Subcutaneous adipose tissue (tissue), 4 donors: ENCODE results near the gene TBC1D17. TPM values are rescaled to one million over a fixed set of nuclear protein-coding genes. Genes with fewer than 3 reads are reported as not detected.

ENCODE experiments used
- total RNA-seq, 4 donors: library from RNA; depleted of rRNA; stranded (reverse); fragments of >200 nt; gene quantifications; one replicate each; pipeline ENCODE4 v1.1.0, GENCODE V29; 2016
- TF ChIP-seq, protein P1 (sequence below): fragments of 450-650 bp; IDR thresholded peaks from one replicate; pipeline ENCODE4 v1.5.1; 2016; ENCODE audit warnings: low read depth, mild to moderate bottlenecking, control low read depth, antibody characterized with exemption, moderate library complexity

Gene TBC1D17
- total RNA-seq, 4 donors from 2014 or later, result 19.2 to 60.8 (median 29.1) TPM

DNA sequence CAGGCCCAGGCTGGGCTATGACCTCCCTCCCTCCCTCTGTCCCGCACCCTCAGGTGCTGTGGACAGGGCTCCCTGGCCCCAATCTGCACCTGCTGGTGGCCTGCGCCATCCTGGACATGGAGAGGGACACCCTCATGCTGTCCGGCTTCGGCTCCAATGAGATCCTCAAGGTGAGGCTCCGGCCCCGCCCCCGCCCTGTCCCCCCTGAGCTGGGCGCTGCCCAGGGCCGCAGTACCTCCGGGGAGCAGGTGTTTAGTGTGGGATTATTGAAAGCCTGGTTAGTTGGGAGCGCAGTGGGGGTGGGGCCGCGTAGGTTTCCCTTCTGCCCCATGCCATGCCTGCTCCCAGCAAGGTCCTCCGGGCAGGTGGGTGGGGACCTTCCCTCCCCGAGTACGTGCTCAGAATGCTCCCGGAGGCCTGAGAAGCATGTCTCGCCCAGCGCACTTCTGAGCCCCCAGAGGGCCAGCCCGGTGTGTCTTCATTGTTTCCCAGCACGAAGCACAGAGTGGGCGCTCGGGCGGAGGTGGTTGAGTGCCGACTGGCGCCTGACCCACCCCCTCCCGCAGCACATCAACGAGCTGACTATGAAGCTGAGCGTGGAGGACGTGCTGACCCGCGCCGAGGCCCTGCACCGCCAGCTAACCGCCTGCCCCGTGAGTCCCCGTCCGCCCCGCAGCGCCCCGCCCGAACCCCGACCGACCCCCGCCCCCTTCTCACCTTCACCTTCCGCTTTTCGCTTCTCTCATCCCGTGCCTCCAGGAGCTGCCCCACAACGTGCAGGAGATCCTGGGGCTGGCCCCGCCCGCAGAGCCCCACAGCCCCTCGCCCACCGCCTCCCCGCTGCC is 10.4 kb downstream of the TBC1D17 start:
- TF ChIP-seq, protein P1, sequence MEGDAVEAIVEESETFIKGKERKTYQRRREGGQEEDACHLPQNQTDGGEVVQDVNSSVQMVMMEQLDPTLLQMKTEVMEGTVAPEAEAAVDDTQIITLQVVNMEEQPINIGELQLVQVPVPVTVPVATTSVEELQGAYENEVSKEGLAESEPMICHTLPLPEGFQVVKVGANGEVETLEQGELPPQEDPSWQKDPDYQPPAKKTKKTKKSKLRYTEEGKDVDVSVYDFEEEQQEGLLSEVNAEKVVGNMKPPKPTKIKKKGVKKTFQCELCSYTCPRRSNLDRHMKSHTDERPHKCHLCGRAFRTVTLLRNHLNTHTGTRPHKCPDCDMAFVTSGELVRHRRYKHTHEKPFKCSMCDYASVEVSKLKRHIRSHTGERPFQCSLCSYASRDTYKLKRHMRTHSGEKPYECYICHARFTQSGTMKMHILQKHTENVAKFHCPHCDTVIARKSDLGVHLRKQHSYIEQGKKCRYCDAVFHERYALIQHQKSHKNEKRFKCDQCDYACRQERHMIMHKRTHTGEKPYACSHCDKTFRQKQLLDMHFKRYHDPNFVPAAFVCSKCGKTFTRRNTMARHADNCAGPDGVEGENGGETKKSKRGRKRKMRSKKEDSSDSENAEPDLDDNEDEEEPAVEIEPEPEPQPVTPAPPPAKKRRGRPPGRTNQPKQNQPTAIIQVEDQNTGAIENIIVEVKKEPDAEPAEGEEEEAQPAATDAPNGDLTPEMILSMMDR, result no peak

DNA sequence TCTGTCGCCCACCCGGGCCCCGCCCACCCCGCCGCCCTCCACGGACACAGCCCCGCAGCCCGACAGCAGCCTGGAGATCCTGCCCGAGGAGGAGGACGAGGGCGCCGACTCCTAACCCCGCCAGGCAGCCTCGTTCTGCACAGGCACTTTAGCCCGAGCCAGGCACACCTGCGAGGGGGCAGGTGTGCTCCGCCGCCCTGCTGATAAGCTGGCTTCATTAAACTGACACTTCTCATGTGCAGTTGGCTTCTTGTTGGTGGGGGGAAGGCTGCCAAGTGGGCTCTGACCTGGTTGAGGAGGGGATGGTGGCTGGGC is 11.0 kb downstream of the TBC1D17 start:
- TF ChIP-seq, protein P1, result no peak

DNA sequence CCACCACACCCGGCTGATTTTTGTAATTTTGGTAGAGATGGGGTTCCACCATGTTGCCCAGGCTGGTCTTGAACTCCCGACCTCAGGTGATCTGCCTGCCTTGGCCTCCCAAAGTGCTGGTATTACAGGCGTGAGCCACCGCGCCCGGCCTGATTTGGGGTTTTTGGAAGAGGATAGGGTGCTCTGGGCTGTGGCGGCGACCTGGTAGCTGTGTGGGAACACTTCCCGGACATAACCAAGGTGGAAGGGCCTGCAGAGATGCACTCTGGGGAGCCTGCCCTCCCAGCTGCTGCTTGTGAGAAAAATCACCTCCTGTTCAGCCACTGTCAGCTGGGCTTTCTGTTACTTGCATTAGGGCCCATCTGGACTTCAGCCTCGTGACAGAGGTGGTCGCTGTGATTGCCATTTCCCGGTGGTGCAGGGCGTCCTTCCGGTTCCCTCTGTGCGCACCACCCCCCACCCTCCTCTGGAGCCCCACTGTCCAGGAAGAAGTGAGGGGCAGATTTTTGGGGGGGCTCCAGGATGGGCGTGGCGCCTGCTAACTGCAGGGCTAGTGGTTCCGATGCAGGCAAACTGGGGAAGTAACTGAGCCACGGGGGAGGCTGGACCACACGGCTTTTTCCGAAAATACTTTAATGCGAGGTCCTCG is 11.7 kb downstream of the TBC1D17 start:
- TF ChIP-seq, protein P1, result no peak

DNA sequence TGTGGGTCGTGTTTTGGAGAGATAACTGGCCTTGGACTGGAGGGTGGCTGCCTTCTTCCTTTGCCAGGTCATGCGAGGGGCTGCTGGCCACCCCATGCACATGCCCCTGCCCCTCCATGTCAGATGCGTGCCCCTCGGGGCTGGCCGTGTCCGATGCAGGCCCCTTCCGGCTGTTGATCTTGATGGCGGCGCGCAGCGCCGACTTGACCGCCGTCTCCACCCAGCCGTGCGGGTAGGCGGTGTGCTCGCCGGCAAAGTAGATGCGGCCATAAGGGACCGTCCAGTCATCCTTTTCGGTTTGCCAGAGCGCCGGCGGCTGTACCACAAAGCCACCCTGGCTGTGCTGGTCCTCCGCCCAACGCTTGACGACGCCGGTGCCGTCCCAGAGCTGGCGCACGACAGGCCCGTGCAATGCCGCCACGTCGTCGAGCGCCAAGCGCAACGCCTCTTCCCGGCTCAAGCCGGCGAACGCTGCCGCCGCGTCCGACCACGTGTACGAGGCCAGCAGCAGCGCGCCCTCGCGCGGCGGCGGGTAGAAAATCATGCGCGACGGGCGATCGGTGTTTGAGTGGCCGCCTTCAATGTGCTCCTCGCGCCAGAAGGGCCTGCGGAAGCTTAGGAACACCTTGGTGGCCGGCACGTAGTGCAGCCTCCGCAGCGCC is 12.3 kb downstream of the TBC1D17 start:
- TF ChIP-seq, protein P1, result no peak

DNA sequence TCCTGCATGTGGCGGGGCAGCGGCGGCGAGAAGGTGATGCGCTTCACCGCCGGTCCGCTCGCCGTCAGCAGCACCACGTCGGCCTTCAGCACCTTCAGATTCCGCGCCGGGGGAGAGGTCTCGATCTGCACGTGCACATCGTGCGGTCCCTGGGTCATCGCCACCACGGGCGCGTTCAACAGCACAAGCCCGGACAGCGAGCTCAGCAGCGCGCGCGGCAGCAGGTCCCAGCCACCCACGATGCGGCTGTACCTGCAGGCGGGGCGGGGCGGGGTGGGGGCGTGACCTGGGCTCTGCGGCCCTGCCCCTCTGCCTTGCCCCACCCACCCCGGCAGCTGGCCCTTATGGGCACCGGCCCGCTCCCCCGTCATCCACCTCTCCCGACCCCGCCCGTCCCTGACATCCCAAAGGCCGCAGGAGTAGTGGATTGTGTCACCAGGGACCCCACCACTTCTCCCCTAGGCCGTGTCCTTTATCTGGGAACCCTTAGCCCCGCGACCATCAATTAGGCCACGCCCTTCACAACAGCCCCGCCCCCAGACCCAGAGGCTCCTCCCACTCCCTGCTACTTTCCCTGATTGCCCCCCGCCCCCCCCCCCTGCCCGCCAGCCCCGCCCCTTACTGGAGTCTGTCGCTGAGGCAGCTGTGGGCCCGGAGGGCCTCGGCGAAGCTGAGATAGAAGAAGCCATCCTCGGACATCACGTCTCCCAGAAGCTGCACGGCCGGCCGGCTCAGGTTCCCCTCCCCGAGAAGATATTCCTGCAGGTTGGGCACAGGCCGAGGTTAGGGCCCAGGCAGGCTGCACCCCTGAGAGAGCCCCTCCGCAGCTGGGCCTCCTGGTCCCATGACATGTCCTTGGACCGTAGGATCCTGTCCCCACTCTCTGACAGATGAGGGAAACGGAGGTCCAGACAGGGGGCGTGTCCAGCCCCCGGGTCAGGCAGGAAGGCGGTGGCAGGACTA is 13.1 kb downstream of the TBC1D17 start:
- TF ChIP-seq, protein P1, result no peak

DNA sequence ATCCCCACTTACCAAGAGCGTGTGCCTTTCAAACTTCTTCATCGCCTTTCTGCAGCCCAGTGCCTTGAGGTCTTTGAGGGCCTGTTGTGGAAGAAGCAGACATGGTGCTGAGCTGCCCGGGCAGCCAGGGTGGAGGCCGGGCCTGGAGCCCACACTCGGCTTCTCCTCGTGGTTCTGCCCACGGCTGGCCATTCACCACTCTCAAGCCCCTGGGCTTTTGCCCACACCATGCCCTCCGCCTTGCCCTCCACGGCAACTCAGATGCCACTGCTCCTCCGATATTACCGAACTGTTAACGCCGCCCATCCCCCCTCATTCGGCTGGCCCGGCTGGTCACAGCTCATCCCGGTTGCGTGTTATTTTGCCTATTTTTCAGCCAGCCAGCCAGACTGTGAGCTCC is 13.9 kb downstream of the TBC1D17 start:
- TF ChIP-seq, protein P1, result no peak
